C4-2B (cell line): ENCODE results near the gene DNAJC1.

Experiments used
- ZFX ChIP-seq: fragments of 450-650 bp; IDR thresholded peaks from 2 replicates; pipeline ENCODE4 v1.6.1; 2017
- TF ChIP-seq, protein P1 (sequence below): fragments of 450-650 bp; conservative IDR thresholded peaks from 2 replicates; pipeline ENCODE4 v1.5.1; 2017; ENCODE audit warnings: mild to moderate bottlenecking

DNA sequence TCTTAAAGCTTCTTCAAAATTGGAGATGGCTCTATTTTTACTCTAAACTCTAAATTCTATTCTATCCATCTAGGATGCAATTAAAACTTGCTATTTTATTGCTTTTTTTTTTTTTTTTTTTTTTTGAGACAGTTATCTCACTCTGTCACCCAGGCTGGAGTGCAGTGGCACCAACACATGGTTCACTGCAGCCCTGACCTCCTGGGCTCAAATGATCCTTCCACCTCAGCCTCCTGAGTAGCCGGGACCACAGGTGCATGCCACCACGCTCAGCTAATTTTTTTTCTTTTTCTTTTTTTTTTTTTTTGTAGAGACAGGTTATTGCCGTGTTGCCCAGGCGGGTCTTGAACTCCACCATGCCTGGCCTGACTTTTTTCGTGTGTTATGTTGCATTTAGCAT, 41.2 kb downstream of the DNAJC1 start:
- TF ChIP-seq, protein P1, sequence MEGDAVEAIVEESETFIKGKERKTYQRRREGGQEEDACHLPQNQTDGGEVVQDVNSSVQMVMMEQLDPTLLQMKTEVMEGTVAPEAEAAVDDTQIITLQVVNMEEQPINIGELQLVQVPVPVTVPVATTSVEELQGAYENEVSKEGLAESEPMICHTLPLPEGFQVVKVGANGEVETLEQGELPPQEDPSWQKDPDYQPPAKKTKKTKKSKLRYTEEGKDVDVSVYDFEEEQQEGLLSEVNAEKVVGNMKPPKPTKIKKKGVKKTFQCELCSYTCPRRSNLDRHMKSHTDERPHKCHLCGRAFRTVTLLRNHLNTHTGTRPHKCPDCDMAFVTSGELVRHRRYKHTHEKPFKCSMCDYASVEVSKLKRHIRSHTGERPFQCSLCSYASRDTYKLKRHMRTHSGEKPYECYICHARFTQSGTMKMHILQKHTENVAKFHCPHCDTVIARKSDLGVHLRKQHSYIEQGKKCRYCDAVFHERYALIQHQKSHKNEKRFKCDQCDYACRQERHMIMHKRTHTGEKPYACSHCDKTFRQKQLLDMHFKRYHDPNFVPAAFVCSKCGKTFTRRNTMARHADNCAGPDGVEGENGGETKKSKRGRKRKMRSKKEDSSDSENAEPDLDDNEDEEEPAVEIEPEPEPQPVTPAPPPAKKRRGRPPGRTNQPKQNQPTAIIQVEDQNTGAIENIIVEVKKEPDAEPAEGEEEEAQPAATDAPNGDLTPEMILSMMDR, result no peak
- no peak for TF ChIP-seq ZFX
